SJSA1 (cell line): Measurements from ENCODE around the gene METTL24. TPM values are rescaled to one million over a fixed set of nuclear protein-coding genes. Genes with fewer than 3 reads are reported as not detected.
A peak's percentile ranks its signal among the peaks of the same experiment; 100 is the strongest.
"Not testable (repeated sequence)": the region's sequence is repeated elsewhere in the genome, so short reads cannot be mapped to it uniquely, and the experiment has no call there.

Experiments used
- DNase-seq, 2 experiments: peaks; one replicate each; pipeline ENCODE4 v3.0.0-alpha.2; 2015 to 2020; ENCODE audit warnings: low spot score in 2 of 2, low read depth in 1 of 2
- H3K27ac ChIP-seq: fragments of 250-450 bp; sonication (Bioruptor Pico); 2 replicates; pipeline ENCODE4 v1.5.1; 2020; ENCODE audit warnings: mild to moderate bottlenecking, moderate library complexity
- H3K27me3 ChIP-seq: fragments of 250-450 bp; sonication (Bioruptor Pico); replicated peaks from 2 replicates; pipeline ENCODE4 v1.5.1; 2020; ENCODE audit warnings: mild to moderate bottlenecking, moderate library complexity
- H3K36me3 ChIP-seq: fragments of 250-450 bp; sonication (Bioruptor Pico); 2 replicates; pipeline ENCODE4 v1.5.1; 2020; ENCODE audit warnings: mild to moderate bottlenecking
- H3K4me1 ChIP-seq: fragments of 250-450 bp; sonication (Bioruptor Pico); replicated peaks from 2 replicates; pipeline ENCODE4 v1.6.1; 2021; ENCODE audit warnings: mild to moderate bottlenecking
- H3K4me3 ChIP-seq: fragments of 250-450 bp; sonication (Bioruptor Pico); 2 replicates; pipeline ENCODE4 v1.5.1; 2020; ENCODE audit warnings: mild to moderate bottlenecking
- H3K9me3 ChIP-seq: fragments of 250-450 bp; sonication (Bioruptor Pico); replicated peaks from 2 replicates; pipeline ENCODE4 v1.5.1; 2020; ENCODE audit warnings: mild to moderate bottlenecking
- total RNA-seq: library from RNA; depleted of rRNA; stranded (reverse); fragments of >200 nt; shearing (Covaris generic); gene quantifications from 2 replicates; pipeline ENCODE4 v1.2.3, GENCODE V29; 2014

METTL24 gene
- total RNA-seq, 1 experiment from 2014 or later, result 0.58 TPM

- DNase-seq, result no peak
- H3K9me3 ChIP-seq, result no peaks in the 10 kb centered on the region
- H3K27me3 ChIP-seq, result 0 out of 2 replicates have a peak, but pooled peaks cover 2% of the 10 kb centered on the region
- H3K4me3 ChIP-seq, result no peak overlapping the region
- no peak overlapping the region for H3K27ac ChIP-seq
- peaks cover 9% of the 10 kb centered on the region for H3K4me1 ChIP-seq
- H3K36me3 ChIP-seq, result no peaks in the 10 kb centered on the region
Observed at GRCh38 chr6:110355022-110355421, 3.1 kb downstream of the METTL24 start.

- H3K4me3 ChIP-seq, result no peak overlapping the region
Observed at GRCh38 chr6:110354153-110354552, 4.0 kb downstream of the METTL24 start.

GRCh38 chr6:110353457-110354001 lies 4.6 kb downstream of the METTL24 start:
- Histone ChIP-seq H3K4me1 (peaks cover 9% of the 10 kb centered on the region), H3K27me3 (0 out of 2 replicates have a peak, but pooled peaks cover 2% of the 10 kb centered on the region), H3K4me3 (no peak overlapping the region), H3K36me3 (no peaks in the 10 kb centered on the region), H3K27ac (no peak overlapping the region), H3K9me3 (no peaks in the 10 kb centered on the region)
- DNase-seq, result no peak

More at GRCh38 chr6:110354153-110354552, 4.0 kb downstream of the METTL24 start:
- DNase-seq, result no peak
- Histone ChIP-seq H3K36me3 (no peaks in the 10 kb centered on the region), H3K27me3 (0 out of 2 replicates have a peak, but pooled peaks cover 2% of the 10 kb centered on the region), H3K4me1 (peaks cover 9% of the 10 kb centered on the region), H3K27ac (no peak overlapping the region), H3K9me3 (no peaks in the 10 kb centered on the region)

- no peak for DNase-seq
- Histone ChIP-seq H3K27ac (no peak overlapping the region), H3K27me3 (0 out of 2 replicates have a peak, but pooled peaks cover 2% of the 10 kb centered on the region), H3K36me3 (no peaks in the 10 kb centered on the region), H3K4me1 (peaks cover 9% of the 10 kb centered on the region; the same call in 1 of the 2 replicates), H3K9me3 (no peaks in the 10 kb centered on the region), H3K4me3 (no peak overlapping the region)
Observed at GRCh38 chr6:110352563-110353262, 5.4 kb downstream of the METTL24 start.

- Histone ChIP-seq H3K9me3 (no peaks in the 10 kb centered on the region), H3K27me3 (no peaks in the 10 kb centered on the region), H3K27ac (no peak overlapping the region), H3K4me3 (no peak overlapping the region), H3K36me3 (no peaks in the 10 kb centered on the region), H3K4me1 (peaks cover 9% of the 10 kb centered on the region; the same call in 1 of the 2 replicates)
- no peak for DNase-seq
Observed at GRCh38 chr6:110351986-110352385, 6.2 kb downstream of the METTL24 start.

- no peak overlapping the region for H3K27ac ChIP-seq
- H3K36me3 ChIP-seq, result no peaks in the 10 kb centered on the region
Observed at GRCh38 chr6:110351546-110351945, 6.6 kb downstream of the METTL24 start.

GRCh38 chr6:110350593-110350992 lies 7.6 kb downstream of the METTL24 start:
- H3K4me1 ChIP-seq, H3K27ac ChIP-seq, DNase-seq, H3K4me3 ChIP-seq, H3K9me3 ChIP-seq, H3K27me3 ChIP-seq, H3K36me3 ChIP-seq: not testable (repeated sequence)

More at GRCh38 chr6:110351546-110351945, 6.6 kb downstream of the METTL24 start:
- DNase-seq, result no peak
- Histone ChIP-seq H3K27me3 (no peaks in the 10 kb centered on the region), H3K4me3 (no peak overlapping the region), H3K4me1 (peaks cover 9% of the 10 kb centered on the region; the same call in 1 of the 2 replicates), H3K9me3 (no peaks in the 10 kb centered on the region)

GRCh38 chr6:110348961-110349690 lies 9.0 kb downstream of the METTL24 start:
- H3K4me3 ChIP-seq, result no peak overlapping the region
- no peak overlapping the region for H3K27ac ChIP-seq
- H3K4me1 ChIP-seq, result no peaks in the 10 kb centered on the region; the same call in 1 of the 2 replicates
- H3K9me3 ChIP-seq, result no peaks in the 10 kb centered on the region
- DNase-seq, result no peak
- H3K27me3 ChIP-seq, result no peaks in the 10 kb centered on the region
- no peaks in the 10 kb centered on the region for H3K36me3 ChIP-seq

GRCh38 chr6:110345025-110345424 lies 13.1 kb downstream of the METTL24 start:
- DNase-seq, result no peak
- Histone ChIP-seq H3K27ac (no peak overlapping the region), H3K4me1 (no peaks in the 10 kb centered on the region; the same call in 1 of the 2 replicates), H3K27me3 (no peaks in the 10 kb centered on the region), H3K4me3 (no peak overlapping the region), H3K36me3 (no peaks in the 10 kb centered on the region), H3K9me3 (no peaks in the 10 kb centered on the region)

GRCh38 chr6:110342759-110343158 lies 15.4 kb downstream of the METTL24 start:
- Histone ChIP-seq H3K4me1 (no peaks in the 10 kb centered on the region), H3K9me3 (no peaks in the 10 kb centered on the region), H3K27me3 (no peaks in the 10 kb centered on the region), H3K27ac (no peak overlapping the region), H3K4me3 (no peak overlapping the region), H3K36me3 (no peaks in the 10 kb centered on the region)
- DNase-seq, result no peak

GRCh38 chr6:110341663-110342596 lies 16.2 kb downstream of the METTL24 start:
- Histone ChIP-seq H3K27ac (no peak overlapping the region), H3K27me3 (no peaks in the 10 kb centered on the region), H3K9me3 (no peaks in the 10 kb centered on the region), H3K36me3 (no peaks in the 10 kb centered on the region), H3K4me1 (no peaks in the 10 kb centered on the region), H3K4me3 (no peak overlapping the region)
- DNase-seq, result peak; percentile 31 to 50

- no peak for DNase-seq
- Histone ChIP-seq H3K27ac (no peak overlapping the region), H3K27me3 (no peaks in the 10 kb centered on the region), H3K4me1 (no peaks in the 10 kb centered on the region), H3K9me3 (no peaks in the 10 kb centered on the region), H3K4me3 (no peak overlapping the region), H3K36me3 (no peaks in the 10 kb centered on the region)
Observed at GRCh38 chr6:110341067-110341466, 17.1 kb downstream of the METTL24 start.

- Histone ChIP-seq H3K9me3 (no peaks in the 10 kb centered on the region), H3K27ac (no peak overlapping the region), H3K4me3 (no peak overlapping the region), H3K27me3 (no peaks in the 10 kb centered on the region), H3K36me3 (no peaks in the 10 kb centered on the region), H3K4me1 (no peaks in the 10 kb centered on the region)
- DNase-seq, result no peak
Observed at GRCh38 chr6:110340392-110340965, 17.7 kb downstream of the METTL24 start.
